GM12891 (cell line): Measurements from ENCODE around the gene KCTD1.

Experiments
- PAX5 ChIP-seq: IDR thresholded peaks from 2 replicates; pipeline ENCODE4 v1.6.1; 2011; ENCODE audit warnings: low read length, moderate library complexity, mild to moderate bottlenecking; ENCODE audit not compliant: insufficient read depth, severe bottlenecking
- POLR2AphosphoS5 ChIP-seq: IDR thresholded peaks from 2 replicates; pipeline ENCODE4 v1.6.1; 2011; ENCODE audit warnings: low read depth, low read length, control low read depth
- SPI1 ChIP-seq: IDR thresholded peaks from 2 replicates; pipeline ENCODE4 v1.6.1; 2011; ENCODE audit warnings: low read depth, low read length, control low read depth

GRCh38 chr18:26491194-26491816 is 57.0 kb downstream of the KCTD1 start:
- TF ChIP-seq POLR2AphosphoS5 (no peak), PAX5 (no peak), SPI1 (no peak)
